Ovary (tissue), 3 donors: ENCODE results near the gene TRABD.

ENCODE experiments used
- POLR2A ChIP-seq: fragments of 450-650 bp; IDR thresholded peaks from one replicate; pipeline ENCODE4 v1.6.1; 2017; ENCODE audit warnings: antibody characterized with exemption, mild to moderate bottlenecking, moderate library complexity
- TF ChIP-seq, protein P1 (sequence below), 3 donors: fragments of 450-650 bp in 2 of 3; fragments of 200-600 bp in 1 of 3; IDR thresholded peaks; one replicate each; pipeline versions ENCODE4 v1.5.1 to v1.8.0; 2016 to 2022; ENCODE audit warnings: antibody characterized with exemption in 3 of 3, mild to moderate bottlenecking in 1 of 3
- donor health status: DM: no; HTN: no; CAD: no.

DNA sequence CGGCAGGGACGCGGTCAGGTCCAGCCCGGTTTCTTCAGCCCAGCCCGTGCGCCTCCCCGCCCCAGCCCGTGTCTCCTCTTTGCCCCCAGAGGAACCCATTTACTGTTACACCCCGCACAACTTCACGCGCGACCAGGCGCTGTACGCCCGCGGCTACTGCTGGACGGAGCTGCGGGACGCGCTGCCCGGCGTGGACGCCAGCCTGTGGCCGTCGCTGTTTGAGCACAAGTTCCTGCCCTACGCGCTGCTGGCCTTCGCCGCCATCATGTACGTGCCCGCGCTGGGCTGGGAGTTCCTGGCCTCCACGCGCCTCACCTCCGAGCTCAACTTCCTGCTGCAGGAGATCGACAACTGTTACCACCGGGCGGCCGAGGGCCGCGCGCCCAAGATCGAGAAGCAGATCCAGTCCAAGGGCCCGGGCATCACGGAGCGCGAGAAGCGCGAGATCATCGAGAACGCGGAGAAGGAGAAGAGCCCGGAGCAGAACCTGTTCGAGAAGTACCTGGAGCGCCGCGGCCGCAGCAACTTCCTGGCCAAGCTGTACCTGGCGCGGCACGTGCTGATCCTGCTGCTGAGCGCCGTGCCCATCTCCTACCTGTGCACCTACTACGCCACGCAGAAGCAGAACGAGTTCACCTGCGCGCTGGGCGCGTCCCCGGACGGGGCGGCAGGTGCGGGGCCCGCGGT, 8.7 kb upstream of the TRABD start:
- TF ChIP-seq, protein P1, sequence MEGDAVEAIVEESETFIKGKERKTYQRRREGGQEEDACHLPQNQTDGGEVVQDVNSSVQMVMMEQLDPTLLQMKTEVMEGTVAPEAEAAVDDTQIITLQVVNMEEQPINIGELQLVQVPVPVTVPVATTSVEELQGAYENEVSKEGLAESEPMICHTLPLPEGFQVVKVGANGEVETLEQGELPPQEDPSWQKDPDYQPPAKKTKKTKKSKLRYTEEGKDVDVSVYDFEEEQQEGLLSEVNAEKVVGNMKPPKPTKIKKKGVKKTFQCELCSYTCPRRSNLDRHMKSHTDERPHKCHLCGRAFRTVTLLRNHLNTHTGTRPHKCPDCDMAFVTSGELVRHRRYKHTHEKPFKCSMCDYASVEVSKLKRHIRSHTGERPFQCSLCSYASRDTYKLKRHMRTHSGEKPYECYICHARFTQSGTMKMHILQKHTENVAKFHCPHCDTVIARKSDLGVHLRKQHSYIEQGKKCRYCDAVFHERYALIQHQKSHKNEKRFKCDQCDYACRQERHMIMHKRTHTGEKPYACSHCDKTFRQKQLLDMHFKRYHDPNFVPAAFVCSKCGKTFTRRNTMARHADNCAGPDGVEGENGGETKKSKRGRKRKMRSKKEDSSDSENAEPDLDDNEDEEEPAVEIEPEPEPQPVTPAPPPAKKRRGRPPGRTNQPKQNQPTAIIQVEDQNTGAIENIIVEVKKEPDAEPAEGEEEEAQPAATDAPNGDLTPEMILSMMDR (IDR thresholded peaks at IDR 0.05) = no peak
- no peak for TF ChIP-seq POLR2A
